HT1080 (cell line): Measurements from ENCODE around the gene SPSB1. TPM values are rescaled to one million over a fixed set of nuclear protein-coding genes. Genes with fewer than 3 reads are reported as not detected.

Source experiments
- DNase-seq: peaks from one replicate; pipeline ENCODE4 v3.0.0-alpha.2; 2015; ENCODE audit warnings: low read depth
- total RNA-seq: library from RNA; depleted of rRNA; stranded (reverse); fragments of >200 nt; shearing (Covaris generic); gene quantifications from 2 replicates; pipeline ENCODE4 v1.2.3, GENCODE V29; 2014; rRNA removed

The SPSB1 gene
- total RNA-seq, 1 experiment from 2014 or later: 18.3 TPM

DNA sequence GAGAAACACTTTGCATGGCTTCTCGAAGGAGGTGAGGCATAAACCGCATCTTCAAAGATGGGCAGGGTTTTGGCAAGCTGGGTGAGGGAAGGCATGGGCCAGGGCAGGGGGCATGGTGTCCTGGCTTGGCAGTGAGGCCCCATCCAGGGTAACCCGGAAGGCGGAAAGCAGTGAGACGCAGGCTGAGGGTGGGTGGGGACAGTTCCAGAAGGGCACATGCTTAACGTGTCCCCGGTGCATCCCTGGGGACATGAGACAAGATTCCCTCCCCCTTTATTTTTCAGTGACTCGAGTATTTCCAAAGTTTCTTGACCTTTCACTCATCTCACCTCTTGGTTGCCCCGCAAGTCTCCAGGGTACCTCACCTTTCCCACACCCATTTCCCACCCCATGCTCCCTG is 123.8 kb downstream of the SPSB1 start:
- no peak for DNase-seq

DNA sequence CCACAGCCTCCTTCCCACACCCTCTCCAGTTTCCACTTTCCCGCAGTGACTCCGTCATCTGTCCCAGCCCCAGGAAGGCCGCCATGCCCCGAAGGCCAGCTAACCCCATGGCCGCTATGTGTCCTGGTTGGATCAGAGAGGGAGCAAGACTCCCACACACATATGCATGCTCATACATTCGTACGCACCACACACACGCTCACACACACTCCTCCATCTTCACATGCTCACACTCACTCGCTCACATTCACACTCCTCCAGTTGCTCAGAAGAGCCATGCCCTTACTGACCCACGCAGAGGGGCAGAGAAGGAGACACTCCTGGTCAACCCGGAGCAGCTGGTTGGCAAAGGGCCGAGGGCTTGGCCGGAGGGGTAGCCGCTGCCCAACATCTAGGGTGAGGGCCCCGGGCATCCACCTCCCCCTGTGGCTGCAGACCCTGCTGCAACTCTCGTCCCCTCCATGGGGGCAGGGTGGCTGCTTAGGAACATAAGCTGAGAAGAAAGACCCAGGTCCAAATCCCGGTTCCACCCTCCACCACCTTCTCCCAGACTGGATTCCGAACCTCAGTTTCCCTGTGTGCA is 124.3 kb downstream of the SPSB1 start:
- no peak for DNase-seq

DNA sequence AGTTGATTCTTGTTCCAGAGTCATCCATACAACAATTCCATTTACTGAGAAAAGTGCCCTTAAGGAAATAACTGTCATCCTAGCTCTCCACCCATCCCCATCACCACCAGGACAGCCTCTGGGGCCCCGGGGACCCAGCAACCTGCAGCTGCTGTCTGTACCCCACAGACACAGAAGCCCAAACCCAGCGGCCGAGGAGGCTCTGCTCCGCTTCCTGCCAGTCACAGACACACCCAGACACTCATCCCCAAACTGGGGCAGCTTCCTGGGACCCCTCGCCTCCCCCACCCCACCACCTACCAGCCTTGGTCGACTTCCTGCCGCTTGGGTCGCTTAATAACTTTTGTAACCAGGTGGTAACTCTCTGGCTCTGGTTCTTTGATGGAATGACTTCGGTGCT is 125.0 kb downstream of the SPSB1 start:
- DNase-seq: no peak

DNA sequence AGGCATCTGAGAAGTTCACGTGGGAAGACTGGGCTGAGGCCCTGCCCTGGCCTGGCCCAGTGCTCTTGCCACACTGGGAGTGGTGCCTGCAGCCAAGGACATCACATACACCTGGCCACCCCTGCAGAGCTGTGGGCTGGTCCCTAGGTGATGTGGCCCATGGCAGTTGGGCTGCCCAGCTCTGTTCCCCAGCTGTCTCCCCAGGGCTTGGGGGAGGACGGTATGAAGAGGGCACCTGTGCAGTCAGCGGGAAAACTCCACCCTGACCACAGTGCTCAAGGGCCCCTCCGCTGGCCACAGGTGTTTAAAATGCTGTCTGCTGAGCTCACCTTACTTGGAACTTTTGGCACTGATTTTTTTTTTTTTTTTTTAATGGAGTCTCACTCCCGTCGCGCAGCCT is 126.2 kb downstream of the SPSB1 start:
- DNase-seq: no peak

Other genes with a start within 250 kb of the SPSB1 start
- not detected in 2 replicates for gene SLC2A5, start 223.3 kb upstream of the SPSB1 start, total RNA-seq
- 3.6 and 3.8 TPM in 2 replicates for gene GPR157, start 163.8 kb upstream of the SPSB1 start, total RNA-seq
- gene H6PD, start 58.1 kb upstream of the SPSB1 start, total RNA-seq: 5.6 and 7.3 TPM in 2 replicates
- 11.2 and 12.4 TPM in 2 replicates for gene SLC25A33, start 246.6 kb downstream of the SPSB1 start, total RNA-seq